SK-N-SH treated with all-trans-retinoic acid at 6 μM for 48 hours (cell line): ENCODE measurements around the gene MYO15A.

Experiments used
- ATAC-seq: fragments of 200-7000 bp; cut with Tn5 transposase; 3 replicates; pipeline ENCODE4 v1.9.1; 2020; ENCODE audit warnings: mild to moderate bottlenecking, moderate library complexity
- ARNTL ChIP-seq: fragments of 450-650 bp; formaldehyde crosslinking; IDR thresholded peaks from 2 replicates; pipeline ENCODE4 v1.5.0; 2020; ENCODE audit warnings: low read depth, mild to moderate bottlenecking, moderate library complexity, borderline replicate concordance
- BACH2 ChIP-seq: fragments of 250-450 bp; sonication (Bioruptor Pico); IDR thresholded peaks from 2 replicates; pipeline ENCODE4 v1.9.0; 2021; ENCODE audit warnings: mild to moderate bottlenecking, borderline replicate concordance
- CREB5 ChIP-seq: fragments of 250-450 bp; sonication (Bioruptor Pico); IDR thresholded peaks from 2 replicates; pipeline ENCODE4 v1.5.1; 2020; ENCODE audit warnings: low read depth, mild to moderate bottlenecking, moderate library complexity
- CSDC2 ChIP-seq: fragments of 250-450 bp; sonication (Bioruptor Pico); IDR thresholded peaks from 2 replicates; pipeline ENCODE4 v1.5.0; 2020; ENCODE audit warnings: mild to moderate bottlenecking, moderate library complexity
- CSRNP3 ChIP-seq: fragments of 250-450 bp; sonication (Bioruptor Pico); IDR thresholded peaks from 2 replicates; pipeline ENCODE4 v1.5.1; 2021; ENCODE audit warnings: mild to moderate bottlenecking, moderate library complexity
- ESRRG ChIP-seq: fragments of 250-450 bp; sonication (Bioruptor Pico); IDR thresholded peaks from 2 replicates; pipeline ENCODE4 v1.6.1; 2021; ENCODE audit warnings: mild to moderate bottlenecking
- GLIS3 ChIP-seq: fragments of 250-450 bp; sonication (Bioruptor Pico); IDR thresholded peaks from 2 replicates; pipeline ENCODE4 v1.5.0; 2020; ENCODE audit warnings: mild to moderate bottlenecking, moderate library complexity
- ISL1 ChIP-seq: fragments of 250-450 bp; sonication (Bioruptor Pico); IDR thresholded peaks from 2 replicates; pipeline ENCODE4 v2.1.2; 2022; ENCODE audit warnings: mild to moderate bottlenecking, moderate library complexity
- OSR1 ChIP-seq: fragments of 250-450 bp; sonication (Bioruptor Pico); IDR thresholded peaks from 2 replicates; pipeline ENCODE4 v1.8.0; 2022; ENCODE audit warnings: moderate library complexity, mild to moderate bottlenecking, inconsistent platforms
- POU6F1 ChIP-seq: fragments of 250-450 bp; sonication (Bioruptor Pico); IDR thresholded peaks from 2 replicates; pipeline ENCODE4 v1.8.0; 2021; ENCODE audit warnings: low read depth, mild to moderate bottlenecking, moderate library complexity, borderline replicate concordance
- PPARA ChIP-seq: fragments of 250-450 bp; sonication (Bioruptor Pico); IDR thresholded peaks from 2 replicates; pipeline ENCODE4 v1.5.0; 2020; ENCODE audit warnings: mild to moderate bottlenecking, borderline replicate concordance
- SNAI2 ChIP-seq: fragments of 250-450 bp; sonication (Bioruptor Pico); IDR thresholded peaks from 2 replicates; pipeline ENCODE4 v1.5.0; 2020; ENCODE audit warnings: mild to moderate bottlenecking, moderate library complexity
- TCF4 ChIP-seq: fragments of 250-450 bp; sonication (Bioruptor Pico); IDR thresholded peaks from 2 replicates; pipeline ENCODE4 v1.8.0; 2021; ENCODE audit warnings: mild to moderate bottlenecking, moderate library complexity, borderline replicate concordance
- TOX ChIP-seq: fragments of 250-450 bp; sonication (Bioruptor Pico); IDR thresholded peaks from 2 replicates; pipeline ENCODE4 v1.8.0; 2021; ENCODE audit warnings: mild to moderate bottlenecking, moderate library complexity, borderline replicate concordance
- TSHZ2 ChIP-seq: fragments of 250-450 bp; sonication (Bioruptor Pico); IDR thresholded peaks from 2 replicates; pipeline ENCODE4 v1.5.0; 2020; ENCODE audit warnings: mild to moderate bottlenecking, moderate library complexity
- ZFP3 ChIP-seq: fragments of 250-450 bp; sonication (Bioruptor Pico); IDR thresholded peaks from 2 replicates; pipeline ENCODE4 v1.5.0; 2020; ENCODE audit warnings: mild to moderate bottlenecking, moderate library complexity
- ZFP30 ChIP-seq: fragments of 450-650 bp; formaldehyde crosslinking; IDR thresholded peaks from 2 replicates; pipeline ENCODE4 v1.5.0; 2022; ENCODE audit warnings: mild to moderate bottlenecking, moderate library complexity
- ZNF565 ChIP-seq: fragments of 450-650 bp; formaldehyde crosslinking; conservative IDR thresholded peaks from 2 replicates; pipeline ENCODE4 v1.5.0; 2020; ENCODE audit warnings: low read depth, mild to moderate bottlenecking, moderate library complexity
- ZNF8 ChIP-seq: fragments of 450-650 bp; formaldehyde crosslinking; IDR thresholded peaks from 2 replicates; pipeline ENCODE4 v1.5.0; 2020; ENCODE audit warnings: mild to moderate bottlenecking, moderate library complexity

MYO15A gene

GRCh38 chr17:18186627-18186982 lies 78.0 kb downstream of the MYO15A start:
- TF ChIP-seq CSRNP3 (CRISPR knock-in tag) (no peak), ZFP3 (CRISPR knock-in tag) (no peak), CSDC2 (CRISPR knock-in tag) (no peak), ISL1 (no peak), ZFP30 (CRISPR knock-in tag) (no peak), POU6F1 (CRISPR knock-in tag) (no peak), CREB5 (CRISPR knock-in tag) (no peak), PPARA (no peak), SNAI2 (no peak), BACH2 (no peak)
- TF ChIP-seq, all 23 proteins: peak for 0
- no peak for ATAC-seq

GRCh38 chr17:18187226-18187625 lies 78.7 kb downstream of the MYO15A start:
- TF ChIP-seq TOX (CRISPR knock-in tag) (no peak), OSR1 (CRISPR knock-in tag) (no peak), GLIS3 (CRISPR knock-in tag) (no peak), ARNTL (CRISPR knock-in tag) (no peak), ISL1 (0 out of 2 replicates have a peak, but pooled peaks have one; percentile 10), TCF4 (CRISPR knock-in tag) (peak; percentile 35; the same call in 1 of the 2 replicates)
- peak; percentile 8 for ATAC-seq

GRCh38 chr17:18187821-18188761 lies 79.5 kb downstream of the MYO15A start:
- peak; percentile 51 for ATAC-seq
- TF ChIP-seq CREB5 (CRISPR knock-in tag) (no peak), TSHZ2 (CRISPR knock-in tag) (0 out of 2 replicates have a peak, but pooled peaks have one; percentile 32), ZFP3 (CRISPR knock-in tag) (0 out of 2 replicates have a peak, but pooled peaks have one; percentile 40), TCF4 (CRISPR knock-in tag) (peak; percentile 35; the same call in 1 of the 2 replicates), ARNTL (CRISPR knock-in tag) (no peak), ZFP30 (CRISPR knock-in tag) (no peak), ESRRG (CRISPR knock-in tag) (no peak), ZNF8 (CRISPR knock-in tag) (no peak), ZNF565 (no peak)
